Smooth muscle cell of the brain vasculature (primary cell): ENCODE measurements around the gene SPEF2.
"Not testable (repeated sequence)": the region's sequence is repeated elsewhere in the genome, so short reads cannot be mapped to it uniquely, and the experiment has no call there.

Experiments
- DNase-seq: peaks from one replicate; pipeline ENCODE4 v3.0.0-alpha.2; 2012; ENCODE audit warnings: low read depth, low spot score

SPEF2 gene

DNA sequence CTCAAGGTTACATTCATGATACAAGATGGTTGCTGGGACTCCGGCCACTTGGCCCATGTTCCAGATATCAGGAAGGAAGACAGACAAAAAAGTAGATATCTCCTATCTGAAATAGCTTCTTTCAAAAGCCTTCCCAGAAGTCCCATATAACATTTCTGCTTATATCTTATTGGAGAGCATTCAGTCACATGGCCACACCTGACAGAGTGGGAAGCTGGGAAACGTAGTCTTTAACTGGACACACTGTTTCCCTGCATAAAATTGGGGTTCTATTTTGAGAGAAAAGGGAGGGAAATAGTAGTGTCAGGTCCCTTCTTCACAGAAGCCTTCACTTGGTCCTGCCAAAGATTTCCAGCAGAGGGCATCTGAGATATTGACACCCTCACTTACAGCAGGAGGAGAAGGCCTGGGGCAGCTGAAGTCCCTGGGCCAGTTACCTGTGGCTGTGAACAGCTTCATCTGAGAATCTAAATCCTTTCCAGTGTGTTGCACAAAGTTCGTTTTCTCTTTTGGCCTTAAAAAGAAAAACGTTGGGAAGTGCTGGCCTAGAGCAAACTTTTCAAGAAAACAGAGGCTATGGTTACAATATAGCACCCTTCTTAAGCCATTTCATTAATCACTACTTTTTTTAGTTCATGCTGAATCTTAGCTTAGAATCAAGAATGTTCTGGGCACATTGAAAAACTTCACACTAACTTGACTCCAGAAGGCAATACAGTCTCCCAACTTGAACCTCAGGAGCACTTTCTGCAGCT is 33.5 kb downstream of the SPEF2 start:
- DNase-seq, result peak; percentile 3

DNA sequence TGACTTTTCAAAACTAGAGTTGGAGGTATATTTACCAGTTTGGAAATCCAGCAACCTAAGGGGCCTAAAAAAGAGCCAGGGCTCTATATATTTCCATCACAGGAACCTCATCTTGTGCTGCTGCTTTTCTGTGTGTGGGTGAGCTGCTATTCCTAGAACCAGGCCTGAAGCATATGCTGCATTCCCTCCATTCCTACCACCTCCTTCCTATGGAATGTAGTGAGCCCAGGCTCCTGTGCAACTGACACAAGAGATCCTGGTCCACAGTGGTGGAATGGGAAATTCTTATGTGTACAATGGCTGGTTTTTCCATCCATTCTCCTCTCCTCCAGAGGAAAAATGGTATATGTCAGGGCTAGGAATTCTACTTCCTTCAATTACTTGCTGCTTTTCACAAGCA is 39.1 kb downstream of the SPEF2 start:
- no peak for DNase-seq

DNA sequence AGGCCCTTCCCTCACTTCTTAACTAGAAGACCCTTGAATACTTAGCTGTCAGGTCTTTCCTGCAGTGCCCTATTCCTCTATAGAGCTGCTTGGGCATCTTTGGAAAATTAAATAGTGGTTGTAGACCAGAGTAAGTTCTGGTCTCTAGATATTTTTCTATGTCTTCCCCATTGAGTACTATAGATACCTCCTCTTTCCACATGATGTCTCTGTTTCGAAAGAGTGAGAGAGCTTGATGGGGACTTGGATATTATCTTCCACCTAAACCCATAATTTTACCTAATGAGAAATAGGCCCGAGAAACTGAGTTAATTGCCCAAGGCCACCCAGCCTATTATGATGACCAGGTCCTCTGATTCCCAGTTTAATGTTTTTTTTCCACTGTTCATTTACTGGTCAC is 40.2 kb downstream of the SPEF2 start:
- DNase-seq, result no peak

DNA sequence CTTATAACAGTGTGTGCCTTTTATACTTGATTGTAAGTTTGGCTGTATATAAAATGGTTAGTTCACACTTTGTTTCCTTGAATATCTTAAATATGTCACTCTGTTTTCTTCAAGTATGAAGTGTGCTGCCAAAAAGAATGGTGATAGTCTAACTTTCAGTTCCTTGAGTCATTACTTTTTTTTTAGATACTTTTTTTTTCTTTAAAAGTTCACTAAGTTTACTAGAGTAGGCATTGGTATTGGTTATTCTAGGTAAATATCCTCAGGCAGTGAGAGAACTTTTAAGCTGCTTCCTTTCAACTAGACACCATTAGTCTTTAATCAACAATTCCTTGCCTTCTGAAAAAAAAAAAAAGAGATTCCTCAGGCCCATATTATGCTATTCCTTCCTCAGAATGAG is 41.9 kb downstream of the SPEF2 start:
- no peak for DNase-seq

DNA sequence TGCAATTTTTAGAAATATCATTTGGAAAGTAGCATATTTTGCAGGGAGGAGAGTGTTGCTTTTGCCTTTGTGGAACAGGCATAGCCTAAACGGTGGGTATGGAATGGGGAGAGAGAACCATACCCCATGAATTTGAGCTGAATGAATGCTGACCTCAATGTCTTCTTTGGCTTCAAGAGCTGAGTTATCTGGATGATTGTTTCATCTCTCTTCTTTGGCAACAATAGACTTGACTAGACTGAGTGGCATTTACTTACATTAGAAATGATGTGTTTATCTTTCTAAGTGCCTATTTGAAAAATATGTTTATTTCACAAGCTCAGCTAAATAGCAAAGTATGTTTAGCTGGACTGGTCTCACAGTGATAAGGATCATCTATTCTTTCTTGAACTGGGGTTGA is 42.8 kb downstream of the SPEF2 start:
- no peak for DNase-seq

DNA sequence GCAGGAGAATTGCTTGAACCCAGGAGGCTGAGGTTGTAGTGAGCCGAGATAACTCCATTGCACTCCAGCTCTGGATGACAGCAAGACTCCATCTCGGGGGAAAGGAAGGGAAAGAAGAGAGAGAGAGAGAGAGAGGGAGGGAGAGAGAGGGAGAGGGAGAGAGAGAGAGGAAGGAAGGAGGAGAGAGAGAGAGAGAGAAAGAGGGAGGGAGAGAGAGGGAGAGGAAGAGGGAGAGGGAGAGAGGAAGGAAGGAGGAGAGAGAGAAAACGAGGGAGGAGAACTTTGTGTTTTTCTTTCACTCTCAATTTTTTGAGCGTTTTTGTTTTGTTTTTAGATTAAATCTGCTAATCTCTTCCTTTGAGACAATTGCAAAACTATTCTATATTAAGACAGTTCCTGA is 46.9 kb downstream of the SPEF2 start:
- DNase-seq, result no peak

DNA sequence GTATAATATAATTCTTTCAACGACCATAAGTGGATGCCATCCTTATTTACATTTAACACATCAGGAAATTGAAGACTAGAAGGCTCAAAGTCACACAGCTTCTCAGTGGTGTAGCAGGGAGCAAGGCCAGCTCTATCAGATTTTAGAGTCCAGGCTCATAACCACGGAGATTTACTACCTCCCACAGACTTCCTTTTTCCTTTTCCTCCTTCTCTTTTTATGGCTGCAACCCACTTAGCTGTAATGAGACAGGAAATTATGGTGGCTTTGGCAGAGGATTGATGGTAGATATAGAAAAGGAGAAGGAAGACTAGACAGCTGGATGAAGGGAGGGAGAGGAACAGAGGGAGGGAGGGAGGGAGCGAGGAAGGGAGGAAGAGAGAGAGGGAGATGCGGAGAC is 47.4 kb downstream of the SPEF2 start:
- no peak for DNase-seq

DNA sequence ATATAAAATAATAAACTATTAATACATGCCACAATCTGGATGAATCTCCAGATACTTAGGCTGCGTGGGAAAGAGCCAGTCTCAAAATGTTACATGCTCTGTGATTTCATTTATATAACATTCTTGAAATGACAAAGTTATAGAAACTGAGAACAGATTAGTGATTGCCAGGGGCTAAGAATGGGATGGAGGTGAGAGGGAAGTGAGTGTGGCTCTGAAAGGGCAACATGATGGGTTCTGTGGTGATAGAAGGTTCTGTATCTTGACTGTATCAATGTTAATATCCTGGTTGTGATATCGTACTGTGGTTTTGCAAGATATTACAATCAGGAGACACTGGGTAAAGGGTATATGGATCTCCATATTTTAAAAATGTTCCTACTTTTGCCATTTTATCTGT is 50.7 kb downstream of the SPEF2 start:
- no peak for DNase-seq

DNA sequence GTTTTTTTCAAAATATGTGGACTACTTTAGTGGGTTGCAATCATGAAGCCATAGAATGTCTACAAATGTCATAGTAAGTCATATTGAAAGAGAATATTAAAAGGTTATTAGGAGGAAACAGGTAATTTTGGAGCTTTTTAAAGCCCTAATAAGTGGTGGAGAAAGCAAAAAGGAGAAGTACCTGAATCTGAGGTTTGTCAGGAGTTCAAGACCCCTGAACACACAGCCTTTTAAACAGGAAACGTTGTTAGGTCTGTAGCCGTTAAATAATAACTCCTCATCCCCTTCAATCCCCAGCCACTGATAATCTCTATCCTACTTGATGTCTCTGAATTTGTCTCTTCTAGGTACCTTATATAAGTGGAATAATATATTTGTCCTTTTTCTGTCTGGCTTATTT is 51.1 kb downstream of the SPEF2 start:
- no peak for DNase-seq

DNA sequence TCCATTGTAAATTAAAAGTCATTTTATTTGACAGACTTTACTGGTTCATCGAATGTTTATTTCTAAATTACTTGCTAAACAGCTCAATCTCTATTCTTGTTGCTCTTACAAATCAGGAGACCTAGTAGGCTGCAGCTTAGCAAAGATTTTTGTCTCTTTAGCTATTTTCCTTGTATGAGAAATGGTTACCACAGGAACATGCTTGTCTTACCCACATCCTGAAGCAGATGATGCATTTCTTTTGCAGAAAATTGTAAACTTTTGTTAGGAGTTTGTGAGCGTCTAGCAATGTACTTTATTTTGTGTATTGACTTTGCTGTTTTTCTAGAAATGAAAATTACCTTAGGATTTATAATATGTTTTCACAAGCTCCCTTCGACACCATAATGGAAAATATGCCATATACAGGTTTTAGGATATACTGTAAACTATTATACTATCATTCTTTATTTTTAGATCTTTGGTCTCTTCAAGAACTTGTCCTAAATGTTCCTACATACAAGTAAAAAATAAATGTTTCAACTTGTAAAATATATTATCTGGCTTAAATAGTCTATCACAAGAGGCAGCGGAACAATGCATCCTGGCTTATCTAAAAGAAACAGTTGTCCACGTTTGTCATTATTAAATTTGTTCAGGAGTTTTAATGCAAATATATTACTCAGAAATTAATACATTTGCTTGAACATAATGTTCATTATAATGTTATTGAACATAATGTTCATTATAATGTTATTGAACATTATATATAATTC is 54.1 kb downstream of the SPEF2 start:
- DNase-seq, result no peak

DNA sequence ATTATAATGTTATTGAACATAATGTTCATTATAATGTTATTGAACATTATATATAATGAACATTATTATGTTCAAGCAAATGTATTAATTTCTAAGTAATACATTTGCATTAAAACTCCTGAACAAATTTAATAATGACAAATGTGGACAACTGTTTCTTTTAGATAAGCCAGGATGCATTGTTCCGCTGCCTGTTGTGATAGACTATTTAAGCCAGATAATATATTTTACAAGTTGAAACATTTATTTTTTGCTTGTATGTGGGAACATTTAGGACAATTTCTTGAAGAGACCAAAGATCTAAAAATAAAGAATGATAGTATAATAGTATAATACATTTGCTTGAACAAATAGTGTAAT is 54.6 kb downstream of the SPEF2 start:
- not testable (repeated sequence) for DNase-seq

DNA sequence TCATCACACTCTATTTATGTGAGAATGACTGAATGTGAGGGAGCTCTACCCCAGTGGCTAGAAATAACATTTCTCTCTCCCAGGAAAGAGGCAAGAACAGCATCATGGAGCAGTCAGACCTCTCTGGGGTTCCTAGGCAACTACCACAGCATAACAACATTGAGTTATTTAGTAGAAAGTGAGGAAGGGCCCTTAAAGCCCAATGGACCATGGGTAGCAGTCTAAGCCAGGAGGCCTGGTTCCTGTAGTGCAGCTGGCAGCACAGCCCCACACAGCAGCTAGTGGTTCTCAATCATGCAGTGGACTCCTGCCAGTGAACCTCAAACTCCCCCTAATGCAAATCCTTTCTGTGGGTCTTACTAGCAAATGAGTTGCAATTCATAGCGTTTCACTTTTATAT is 55.3 kb downstream of the SPEF2 start:
- no peak for DNase-seq

DNA sequence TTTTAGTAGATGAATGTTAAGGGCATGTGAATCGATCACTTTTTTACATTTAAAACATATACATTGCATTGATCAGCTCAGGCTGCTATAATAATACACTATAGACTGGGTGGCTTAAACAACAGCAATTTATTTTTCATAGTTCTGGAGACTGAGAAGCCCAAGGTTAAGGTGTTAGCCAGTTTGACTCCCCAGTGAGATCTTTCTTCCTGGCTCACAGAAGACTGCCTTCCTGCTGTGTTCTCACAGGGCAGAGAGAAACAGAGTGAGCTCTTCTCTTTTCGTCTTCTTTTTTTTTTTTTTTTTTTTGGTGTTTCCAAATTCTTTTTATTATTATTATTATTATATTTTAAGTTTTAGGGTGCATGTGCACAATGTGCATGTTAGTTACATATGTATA is 56.4 kb downstream of the SPEF2 start:
- no peak for DNase-seq

DNA sequence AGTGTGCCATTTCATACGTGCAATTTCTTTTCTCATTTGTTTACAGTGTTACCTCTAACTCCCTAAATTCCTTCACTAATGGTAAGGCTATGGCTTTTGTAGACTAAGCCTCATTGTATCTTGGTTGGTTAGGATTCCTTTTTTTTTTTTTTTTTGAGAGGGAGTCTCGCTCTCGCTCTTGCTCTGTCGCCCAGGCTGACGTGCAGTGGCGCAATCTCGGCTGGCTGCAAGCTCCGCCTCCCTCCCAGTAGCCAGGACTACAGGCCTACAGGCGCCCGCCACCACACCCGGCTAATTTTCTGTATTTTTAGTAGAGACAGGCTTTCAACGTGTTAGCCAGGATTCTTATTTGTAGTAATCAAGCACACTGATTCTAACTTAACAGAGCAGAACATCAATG is 57.7 kb downstream of the SPEF2 start:
- no peak for DNase-seq

DNA sequence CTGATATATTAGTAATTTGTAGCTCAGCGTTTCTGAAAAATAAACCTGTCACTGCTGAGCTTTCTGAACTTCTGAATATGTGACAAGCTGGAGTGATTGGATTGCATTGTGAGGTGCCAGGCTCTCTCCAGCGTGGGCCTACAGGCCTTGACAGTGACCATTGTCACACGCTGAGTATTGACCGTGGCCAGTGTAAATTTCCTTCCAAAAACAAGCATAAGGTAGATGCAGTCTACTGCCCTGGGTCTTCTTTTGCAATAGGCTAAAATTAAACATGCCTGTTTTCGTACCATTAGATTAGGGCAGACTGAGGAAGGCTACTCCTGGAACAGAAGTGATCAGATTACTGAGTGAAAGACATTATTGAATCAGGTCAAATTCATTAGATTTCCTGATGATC is 60.2 kb downstream of the SPEF2 start:
- no peak for DNase-seq

DNA sequence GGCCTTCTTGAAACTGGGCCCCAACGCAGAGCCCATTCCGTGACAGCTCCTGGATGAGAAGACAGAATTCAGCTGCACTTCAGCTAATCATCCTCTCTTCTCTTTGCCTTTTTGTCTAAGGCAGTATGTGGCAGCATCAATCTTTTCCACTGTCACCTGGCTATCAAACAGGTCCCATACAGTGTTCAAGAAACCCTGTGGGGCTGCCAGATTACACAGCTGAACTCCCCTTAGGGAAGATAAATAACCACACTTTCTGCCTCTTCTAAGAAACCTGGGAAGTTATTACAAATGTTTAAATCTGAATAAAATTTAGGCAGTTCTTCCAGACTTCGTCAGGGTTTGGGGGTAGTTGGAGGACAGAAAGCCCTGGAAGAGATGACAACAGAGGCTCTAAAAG is 61.0 kb downstream of the SPEF2 start:
- DNase-seq, result no peak

DNA sequence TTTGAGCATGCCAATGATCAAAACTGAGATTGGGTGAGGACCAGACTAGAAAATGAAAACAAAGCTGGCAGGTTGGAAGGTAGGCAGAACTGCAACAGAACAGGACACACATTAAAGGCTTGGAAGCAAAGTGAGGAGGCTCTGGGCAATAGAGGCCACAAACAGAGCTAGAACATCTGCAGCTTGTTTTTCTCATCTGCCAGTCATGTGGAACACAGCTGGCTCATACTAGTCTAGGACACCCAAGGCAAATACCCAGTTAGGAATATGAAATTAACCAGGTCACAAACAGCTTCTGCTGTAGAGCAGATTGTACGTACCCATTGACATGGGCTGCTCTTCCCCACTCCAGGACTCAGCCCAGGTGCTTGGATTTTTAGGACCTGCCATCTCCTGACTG is 61.7 kb downstream of the SPEF2 start:
- no peak for DNase-seq

DNA sequence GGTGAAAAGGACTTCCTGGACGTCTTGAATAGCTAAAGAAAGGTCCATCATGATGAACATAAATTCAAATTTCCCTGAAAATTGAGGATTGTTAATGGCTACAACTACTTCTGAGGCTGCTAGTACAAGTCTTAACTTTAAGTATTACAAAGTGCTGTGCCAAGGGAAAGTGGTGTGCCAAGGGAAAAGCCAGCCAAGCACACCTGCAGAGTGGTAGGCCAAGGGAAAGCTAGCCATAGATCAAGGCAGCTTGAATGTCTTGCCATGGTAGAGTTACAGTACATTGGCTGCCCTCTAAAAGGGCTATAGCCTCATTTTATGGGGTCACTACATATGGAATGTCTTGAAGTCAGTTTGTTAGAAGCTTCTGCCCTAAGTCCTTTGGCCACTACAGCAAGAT is 64.2 kb downstream of the SPEF2 start:
- no peak for DNase-seq

DNA sequence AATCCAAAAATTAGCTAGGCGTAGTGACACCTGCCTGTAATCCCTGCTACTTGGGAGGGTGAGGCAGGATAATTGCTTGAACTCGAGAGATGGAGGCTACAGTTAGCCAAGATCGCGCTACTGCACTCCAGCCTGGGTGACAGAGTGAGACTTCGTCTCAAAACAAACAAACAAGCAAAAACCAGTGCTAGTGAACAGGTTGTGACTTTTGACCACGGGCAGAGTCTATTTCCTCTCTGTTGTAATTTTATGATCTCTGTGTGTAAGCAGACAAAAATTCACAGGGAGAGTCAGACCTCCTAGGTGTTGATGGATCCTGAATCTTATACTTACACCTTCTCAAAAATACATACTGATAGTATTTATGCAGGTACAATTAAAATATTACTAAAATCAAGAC is 65.8 kb downstream of the SPEF2 start:
- no peak for DNase-seq

DNA sequence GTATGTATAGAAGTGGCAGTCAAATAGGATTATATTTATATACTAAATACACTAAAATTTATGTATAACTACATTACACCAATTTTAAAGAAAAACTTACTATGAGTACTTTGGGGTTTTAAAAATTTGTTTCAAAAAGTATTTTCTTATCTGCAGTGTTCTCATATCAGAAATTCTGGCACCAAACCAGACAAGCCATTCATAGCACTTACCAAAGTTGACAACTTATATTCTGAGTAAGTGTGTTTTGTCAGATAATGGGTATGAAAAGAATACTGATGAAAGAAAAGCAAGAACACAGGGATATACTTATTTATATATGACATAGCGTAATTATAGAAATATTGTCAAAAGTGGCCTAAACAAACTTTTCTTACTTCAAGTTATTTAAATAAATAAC is 67.5 kb downstream of the SPEF2 start:
- no peak for DNase-seq

DNA sequence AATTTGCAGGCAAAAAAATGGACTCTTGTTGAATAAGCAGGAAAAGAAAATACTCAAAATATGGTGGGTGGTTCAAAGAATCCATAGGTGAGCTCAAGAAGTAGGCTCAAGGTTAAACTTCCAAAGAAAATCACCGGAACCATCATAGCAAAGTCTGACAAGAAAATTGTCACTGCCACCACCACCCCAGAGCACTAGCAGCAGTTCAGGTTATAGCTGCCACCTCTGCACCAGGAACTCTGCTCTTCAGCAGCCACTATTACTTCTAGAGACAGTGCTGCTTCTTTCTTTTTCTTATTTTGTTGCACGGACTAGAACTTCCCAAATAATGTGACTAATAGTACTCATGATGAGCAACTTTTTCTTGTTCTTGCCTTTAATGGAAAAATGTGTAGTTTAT is 70.3 kb downstream of the SPEF2 start:
- DNase-seq, result no peak

DNA sequence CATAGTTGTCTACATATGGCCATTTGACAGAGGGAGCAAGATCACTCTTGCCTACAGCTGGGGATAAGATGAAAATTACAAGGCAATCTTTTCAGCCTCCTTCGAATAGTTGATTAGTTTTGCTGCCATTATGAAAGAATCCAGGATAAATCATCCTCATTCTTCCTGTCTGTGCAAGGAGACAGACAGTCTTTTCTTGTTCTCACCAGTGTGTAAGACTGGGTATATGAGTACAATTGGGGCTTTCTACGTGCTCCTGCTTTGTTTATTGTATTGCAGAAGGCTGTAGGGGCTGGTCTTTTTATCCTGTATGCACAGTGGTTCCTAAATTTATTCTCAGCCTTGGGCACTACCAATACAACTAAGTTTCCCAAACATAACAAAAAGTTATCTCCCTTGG is 76.8 kb downstream of the SPEF2 start:
- DNase-seq, result no peak

DNA sequence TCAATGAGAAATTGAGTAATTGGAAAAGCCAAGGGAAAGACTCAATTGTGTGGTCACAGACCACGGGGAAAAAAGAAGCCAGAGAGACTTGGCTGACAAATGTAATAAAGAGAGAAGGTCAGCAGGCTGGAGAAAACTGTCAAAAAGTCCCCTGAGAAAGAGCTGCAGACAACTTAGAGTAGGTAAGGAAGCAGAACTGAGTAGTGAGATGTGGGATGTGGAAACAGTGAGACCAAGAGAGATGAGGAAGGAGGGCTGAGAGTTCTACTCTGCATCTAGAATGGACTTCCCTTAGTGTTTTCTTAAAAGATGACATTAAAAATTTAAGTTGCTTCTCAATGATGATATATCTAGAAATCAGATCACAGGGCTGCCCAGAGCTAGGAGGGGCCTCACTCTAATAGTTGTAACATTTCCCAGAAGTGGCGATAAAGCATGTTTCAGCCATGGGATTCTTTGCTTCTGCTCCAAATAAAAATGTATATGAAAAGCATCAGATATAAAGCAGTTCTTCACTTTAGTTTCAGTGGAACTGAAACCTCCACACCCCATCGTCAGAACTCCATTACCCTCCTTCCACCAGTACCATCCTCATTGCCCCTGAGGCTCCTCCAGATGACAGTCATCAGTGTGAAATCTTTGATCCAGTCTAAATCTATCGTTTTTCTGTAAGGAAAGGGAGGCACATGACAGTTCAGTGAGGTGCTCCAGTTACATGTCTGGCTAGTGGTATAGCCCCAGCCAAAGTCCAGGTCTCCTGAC is 80.6 kb downstream of the SPEF2 start:
- no peak for DNase-seq
